Subcutaneous abdominal adipose tissue (tissue), 5 donors: ENCODE results near the gene BLVRB.
"Not testable (repeated sequence)": the region's sequence is repeated elsewhere in the genome, so short reads cannot be mapped to it uniquely, and the experiment has no call there.

Source experiments
- H3K27ac ChIP-seq: one replicate; pipeline ENCODE4 v1.7.0; 2013; ENCODE audit warnings: low read depth, mild to moderate bottlenecking, inconsistent platforms, low read length, moderate library complexity
- H3K27me3 ChIP-seq, 5 donors: one replicate each; pipeline ENCODE4 v1.7.0; 2013; ENCODE audit warnings: low read length in 5 of 5, inconsistent platforms in 1 of 5; ENCODE audit not compliant: control insufficient read depth in 5 of 5, insufficient read depth in 4 of 5
- H3K36me3 ChIP-seq, 5 donors: one replicate each; pipeline ENCODE4 v1.7.0; 2013; ENCODE audit warnings: low read length in 5 of 5; ENCODE audit not compliant: control insufficient read depth in 5 of 5, insufficient read depth in 5 of 5
- H3K4me1 ChIP-seq, 5 donors: one replicate each; pipeline ENCODE4 v1.7.0; 2013; ENCODE audit warnings: low read length in 5 of 5, mild to moderate bottlenecking in 3 of 5, moderate library complexity in 1 of 5; ENCODE audit not compliant: control insufficient read depth in 5 of 5, insufficient read depth in 5 of 5
- H3K4me3 ChIP-seq, 5 donors: one replicate each; pipeline ENCODE4 v1.7.0; 2013; ENCODE audit warnings: low read length in 5 of 5, low read depth in 1 of 5
- H3K9ac ChIP-seq, 5 donors: one replicate each; pipeline ENCODE4 v1.7.0; 2013; ENCODE audit warnings: low read length in 5 of 5, mild to moderate bottlenecking in 4 of 5, moderate library complexity in 3 of 5
- H3K9me3 ChIP-seq, 5 donors: one replicate each; pipeline ENCODE4 v1.7.0; 2013; ENCODE audit warnings: low read length in 5 of 5; ENCODE audit not compliant: control insufficient read depth in 5 of 5
- donor health status: healthy.
- donor health status: healthy.
- donor health status: healthy.
- donor health status: healthy.
- donor health status: healthy.

Gene BLVRB

DNA sequence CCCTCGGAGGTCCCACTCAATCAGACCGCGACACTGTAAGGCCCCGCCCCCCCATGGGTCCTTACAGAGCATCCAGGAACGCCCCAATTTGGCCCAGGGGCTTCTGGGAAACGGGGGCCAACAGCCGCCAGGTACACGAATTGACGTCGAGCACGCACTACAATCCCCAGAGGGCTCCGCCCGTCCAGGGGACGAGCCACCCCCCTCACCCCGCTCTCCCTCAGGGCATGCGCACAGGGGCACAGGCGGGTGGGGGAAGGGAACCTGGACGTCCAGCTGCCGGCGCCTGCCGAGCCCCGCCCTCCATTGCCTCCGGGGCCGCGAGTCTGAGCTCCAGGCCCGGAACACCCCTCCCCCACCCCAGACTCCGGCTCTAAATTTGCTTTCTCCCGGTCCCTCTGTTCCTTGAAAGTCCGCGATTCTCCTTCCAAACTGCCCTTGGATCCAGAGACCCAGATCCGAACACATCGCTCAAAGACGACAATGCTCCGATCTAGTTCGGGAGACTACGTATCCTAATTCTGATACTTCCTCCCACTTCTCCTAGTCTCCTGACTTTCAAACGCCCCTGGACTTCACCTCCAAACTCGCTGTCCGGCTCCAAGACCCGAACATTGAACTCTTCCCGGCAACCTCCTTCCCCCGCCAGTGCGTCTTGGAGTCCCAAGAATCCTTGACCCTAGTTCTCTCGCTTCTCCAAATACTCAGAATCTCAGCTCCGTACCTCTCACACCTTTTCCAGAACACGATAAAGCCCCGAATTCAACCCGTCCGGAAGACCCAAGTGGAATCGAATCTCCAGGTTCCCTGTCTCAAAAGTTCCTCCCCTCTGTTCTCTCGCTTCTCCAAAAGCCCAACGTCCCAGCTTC, 22.2 kb downstream of the BLVRB start:
- H3K9me3 ChIP-seq, result no peaks in the 10 kb centered on the region
- peaks cover 9 to 28% (median 23%) of the 10 kb centered on the region in 5 donors for H3K4me1 ChIP-seq
- H3K36me3 ChIP-seq, result peaks cover 0 to 40% (median 30%) of the 10 kb centered on the region in 5 donors
- peak overlapping the region; percentile 97 to 99 (median 99) for H3K9ac ChIP-seq
- peak overlapping the region; percentile 99 for H3K27ac ChIP-seq
- H3K4me3 ChIP-seq, result peak overlapping the region; percentile 94 to 100 (median 99)
- H3K27me3 ChIP-seq, result no peaks in the 10 kb centered on the region

DNA sequence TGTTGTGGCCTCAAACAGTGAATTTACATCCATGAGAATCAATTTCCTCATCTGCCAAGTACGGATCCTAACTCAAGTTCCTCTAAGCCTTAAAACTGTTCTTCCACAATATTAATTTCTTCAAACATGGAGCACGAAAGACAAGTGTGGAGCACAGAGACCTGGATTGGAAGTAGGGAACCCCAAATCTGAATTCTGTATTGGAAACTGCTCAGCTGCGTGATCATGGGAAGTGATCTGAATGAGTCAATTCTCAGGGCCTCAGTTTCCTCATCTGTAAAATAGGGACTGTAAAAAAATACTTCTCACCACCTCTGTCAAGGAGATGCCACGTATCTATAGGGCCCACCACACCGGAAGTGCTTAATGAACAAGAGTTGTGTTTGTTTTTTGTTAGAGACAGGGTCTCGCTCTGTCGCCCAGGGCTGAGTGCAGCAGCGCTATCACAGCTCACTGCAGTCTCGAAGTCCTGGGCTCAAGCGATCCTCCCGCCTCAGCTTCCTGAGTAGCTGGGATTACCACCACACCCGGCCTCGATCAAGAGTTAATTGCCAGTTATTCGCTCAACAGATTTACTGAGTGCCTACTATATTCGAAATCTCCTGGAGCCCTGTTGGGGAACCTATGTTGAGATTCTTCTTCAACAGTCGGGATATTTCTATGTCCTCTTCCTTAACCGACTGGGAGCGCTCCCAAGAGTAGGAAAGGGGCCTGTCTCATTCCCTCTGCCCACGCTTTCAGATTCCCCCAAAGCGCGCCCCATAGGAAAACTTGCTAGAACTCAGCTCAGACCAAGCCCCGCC, 23.0 kb downstream of the BLVRB start:
- Histone ChIP-seq H3K27ac (peak overlapping the region; percentile 99), H3K27me3 (no peaks in the 10 kb centered on the region), H3K9me3 (no peaks in the 10 kb centered on the region), H3K4me3 (peak overlapping the region; percentile 55 to 100 (median 99)), H3K9ac (peak overlapping the region; percentile 70 to 99 (median 80)), H3K4me1 (peaks cover 9 to 28% (median 23%) of the 10 kb centered on the region in 5 donors), H3K36me3 (peaks cover 0 to 32% (median 22%) of the 10 kb centered on the region in 5 donors)

DNA sequence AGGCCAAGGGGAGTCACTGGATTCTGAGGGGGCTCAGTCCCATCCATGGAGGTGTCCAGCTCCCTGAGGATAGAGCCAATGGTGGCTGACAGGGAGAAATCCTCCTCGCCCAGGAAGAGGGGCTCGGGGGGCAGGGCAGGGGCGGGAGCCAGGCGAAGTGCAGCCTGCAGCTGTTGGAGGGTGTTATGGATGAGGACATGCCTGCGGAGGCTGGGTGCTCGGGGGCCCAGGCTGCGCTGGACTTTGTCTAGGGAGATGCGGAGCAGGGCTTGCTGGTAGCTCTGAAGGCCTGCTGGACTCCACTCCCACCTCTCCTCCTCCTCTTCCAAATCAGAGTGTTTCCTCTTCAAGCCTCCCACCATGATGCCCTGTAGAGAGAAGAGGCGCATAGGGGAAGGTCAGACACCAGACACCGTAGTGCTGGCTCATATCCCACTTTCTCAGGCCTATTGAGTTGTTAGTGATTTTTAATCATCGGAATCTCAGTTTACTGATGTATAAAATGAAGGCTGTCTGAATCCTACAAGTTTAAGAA, 23.8 kb downstream of the BLVRB start:
- peak overlapping the region in 4 of 5 donors; percentile 70 to 99 (median 86) for H3K9ac ChIP-seq

DNA sequence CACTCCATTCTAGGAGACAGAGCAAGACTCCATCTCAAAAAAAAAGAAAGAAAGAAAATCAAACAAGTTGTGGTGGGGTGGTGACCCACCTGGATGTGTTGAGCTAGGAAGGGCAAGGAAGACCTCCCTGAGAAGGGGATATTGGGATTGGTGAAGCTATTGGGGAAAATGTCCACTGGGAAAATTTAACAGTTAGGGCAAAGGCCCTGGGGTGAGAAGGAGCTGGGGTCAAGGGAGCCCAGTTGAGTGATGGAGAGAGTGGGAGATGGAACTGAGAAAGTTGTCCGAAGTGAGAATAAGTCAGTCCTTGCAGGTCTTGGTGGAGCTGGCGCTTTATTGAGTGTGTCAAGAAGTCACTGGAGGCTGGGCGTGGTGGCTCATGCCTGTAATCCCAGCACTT, 27.3 kb downstream of the BLVRB start:
- Histone ChIP-seq H3K9ac (no peak overlapping the region), H3K4me1 (peaks cover 11 to 28% (median 26%) of the 10 kb centered on the region in 5 donors), H3K9me3 (no peaks in the 10 kb centered on the region), H3K27ac (no peak overlapping the region), H3K27me3 (no peaks in the 10 kb centered on the region), H3K4me3 (no peak overlapping the region), H3K36me3 (peaks cover 0 to 23% (median 21%) of the 10 kb centered on the region in 5 donors)

More for the DNA sequence above, 23.8 kb downstream of the BLVRB start:
- peak overlapping the region; percentile 99 for H3K27ac ChIP-seq
- peaks cover 9 to 28% (median 23%) of the 10 kb centered on the region in 5 donors for H3K4me1 ChIP-seq
- H3K36me3 ChIP-seq, result peaks cover 0 to 28% (median 22%) of the 10 kb centered on the region in 5 donors
- H3K27me3 ChIP-seq, result no peaks in the 10 kb centered on the region
- H3K9me3 ChIP-seq, result no peaks in the 10 kb centered on the region
- peak overlapping the region in 2 of 5 donors; percentile 83 to 100 for H3K4me3 ChIP-seq

DNA sequence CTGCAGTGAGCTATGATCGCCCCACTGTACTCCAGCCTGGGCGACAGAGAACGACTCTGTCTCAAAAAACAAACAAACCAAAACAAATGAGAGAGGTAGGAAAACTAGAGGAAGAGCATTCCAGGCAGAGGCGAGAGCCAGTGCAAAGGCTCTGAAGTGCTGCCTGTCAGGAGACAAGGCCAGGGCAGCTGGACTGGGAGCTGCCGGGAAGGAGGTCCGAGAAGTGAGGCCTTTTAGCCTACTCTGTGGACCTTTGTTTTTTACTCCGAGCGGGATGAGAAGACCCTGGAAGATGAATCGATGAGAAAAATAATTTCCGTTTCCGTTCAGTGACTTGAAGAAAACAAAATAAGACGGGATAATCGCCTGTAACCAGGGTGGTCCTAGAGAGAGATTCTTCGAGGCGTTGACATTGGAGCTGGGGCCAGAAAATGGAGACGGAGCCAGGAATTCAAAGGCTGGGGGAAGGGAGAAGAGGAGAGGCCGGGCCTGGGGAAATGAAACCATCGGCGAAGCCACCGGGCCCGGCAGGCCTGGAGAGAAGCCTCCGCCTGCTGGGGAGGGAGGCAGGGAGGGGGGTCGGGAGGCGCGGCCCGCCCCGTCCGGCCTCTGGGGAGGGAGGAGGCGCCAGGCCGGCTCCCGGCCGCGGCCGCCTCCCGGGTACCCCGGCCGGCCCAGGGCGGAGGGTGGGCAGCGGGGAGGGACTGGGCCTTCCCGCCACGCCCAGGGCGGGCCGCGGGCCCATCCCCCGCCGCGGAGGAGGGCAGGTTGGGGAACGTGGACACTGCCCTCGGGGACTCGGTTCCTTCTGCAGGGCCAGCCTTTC, 31.9 kb downstream of the BLVRB start:
- Histone ChIP-seq H3K9ac (peak overlapping the region; percentile 79 to 93 (median 86)), H3K9me3 (no peaks in the 10 kb centered on the region), H3K27me3 (no peaks in the 10 kb centered on the region), H3K4me1 (peaks cover 5 to 19% (median 18%) of the 10 kb centered on the region in 5 donors), H3K27ac (peak overlapping the region; percentile 98), H3K36me3 (no peaks in the 10 kb centered on the region), H3K4me3 (peak overlapping the region; percentile 48 to 83 (median 68))

DNA sequence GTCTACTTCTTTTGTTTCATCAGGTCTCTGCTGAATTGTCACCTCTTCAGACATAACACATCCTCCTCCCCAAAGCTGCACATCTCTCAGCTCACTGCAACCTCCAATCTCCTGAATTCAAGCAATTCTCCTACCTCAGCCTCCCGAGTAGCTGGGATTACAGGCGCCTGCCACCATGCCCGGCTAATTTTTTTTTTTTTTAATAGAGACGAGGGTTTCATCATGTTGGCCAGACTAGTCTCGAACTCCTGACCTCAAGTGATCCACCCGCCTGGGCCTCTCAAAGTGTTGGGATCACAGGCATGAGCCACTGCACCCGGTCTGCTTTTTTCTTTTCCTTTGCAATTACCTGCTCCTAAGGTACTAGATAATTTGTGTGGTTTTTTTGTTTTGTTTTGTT, 32.8 kb downstream of the BLVRB start:
- not testable (repeated sequence) for H3K9me3 ChIP-seq, H3K36me3 ChIP-seq, H3K27me3 ChIP-seq
- peak overlapping the region in 4 of 5 donors; percentile 66 to 83 (median 70) for H3K4me3 ChIP-seq
- H3K9ac ChIP-seq, result peak overlapping the region; percentile 79 to 93 (median 86)
- peaks cover 5 to 19% (median 18%) of the 10 kb centered on the region in 5 donors for H3K4me1 ChIP-seq
- H3K27ac ChIP-seq, result peak overlapping the region; percentile 98

DNA sequence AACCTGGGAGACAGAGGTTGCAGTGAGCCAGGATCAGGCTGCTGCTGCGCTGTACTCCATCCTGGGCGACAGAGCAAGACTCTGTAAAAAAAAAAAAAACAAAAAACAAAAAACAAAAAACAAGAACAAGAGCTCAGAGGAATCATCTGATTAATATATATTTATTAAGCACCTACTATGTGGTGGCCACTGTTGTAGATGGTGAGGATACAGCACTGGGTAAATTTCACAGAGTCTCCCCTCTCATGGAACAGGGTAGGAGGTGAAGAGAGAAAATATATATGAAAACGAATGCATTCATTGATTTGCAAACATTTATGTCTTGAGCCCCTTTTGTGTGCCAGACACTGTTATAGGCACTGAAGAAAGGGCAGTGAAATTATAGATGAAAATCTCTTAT, 33.8 kb downstream of the BLVRB start:
- Histone ChIP-seq H3K4me1 (peaks cover 5 to 19% (median 18%) of the 10 kb centered on the region in 5 donors), H3K36me3 (no peaks in the 10 kb centered on the region), H3K9ac (no peak overlapping the region), H3K27ac (no peak overlapping the region), H3K4me3 (no peak overlapping the region), H3K27me3 (no peaks in the 10 kb centered on the region), H3K9me3 (no peaks in the 10 kb centered on the region)

DNA sequence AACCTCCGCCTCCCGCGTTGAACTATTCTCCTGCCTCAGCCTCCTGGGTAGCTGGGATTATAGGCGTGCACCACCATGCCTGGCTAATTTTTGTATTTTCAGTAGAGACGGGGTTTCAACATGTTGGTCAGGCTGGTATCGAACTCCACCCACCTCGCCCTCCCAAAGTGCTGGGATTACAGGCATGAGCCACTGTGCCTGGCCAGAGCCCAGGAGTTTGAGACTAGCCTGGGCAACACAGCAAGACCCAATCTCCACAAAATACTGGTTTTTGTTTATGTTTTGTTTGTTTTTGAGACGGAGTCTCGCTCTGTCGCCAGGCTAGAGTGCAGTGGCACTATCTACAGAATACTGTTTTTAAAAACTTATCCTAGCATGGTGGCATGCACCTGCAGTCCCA, 35.3 kb downstream of the BLVRB start:
- peaks cover 8 to 23% (median 22%) of the 10 kb centered on the region in 5 donors for H3K4me1 ChIP-seq
- H3K9me3 ChIP-seq, H3K36me3 ChIP-seq, H3K27ac ChIP-seq, H3K9ac ChIP-seq, H3K27me3 ChIP-seq, H3K4me3 ChIP-seq: not testable (repeated sequence)

DNA sequence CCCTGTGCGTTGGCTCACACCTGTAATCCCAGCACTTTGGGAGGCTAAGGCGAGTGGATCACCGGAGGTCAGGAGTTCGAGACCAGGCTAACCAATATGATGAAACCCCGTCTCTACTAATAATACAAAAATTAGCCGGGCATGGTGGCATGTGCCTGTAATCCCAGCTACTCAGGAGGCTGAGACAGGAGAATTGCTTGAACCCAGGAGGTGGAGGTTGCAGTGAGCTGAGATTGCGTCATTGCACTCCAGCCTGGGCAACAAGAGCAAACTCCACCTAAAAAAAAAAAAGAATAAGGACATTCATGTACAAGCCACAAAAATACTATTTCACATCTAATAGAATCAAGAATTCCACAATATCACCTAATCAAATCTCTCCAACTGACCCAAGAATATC, 37.3 kb downstream of the BLVRB start:
- H3K9me3 ChIP-seq, H3K27ac ChIP-seq, H3K9ac ChIP-seq, H3K27me3 ChIP-seq, H3K36me3 ChIP-seq, H3K4me3 ChIP-seq: not testable (repeated sequence)
- H3K4me1 ChIP-seq, result peaks cover 5 to 32% (median 27%) of the 10 kb centered on the region in 5 donors
